Measurements from ENCODE around the gene CCSER1.
"Not testable (repeated sequence)": the region's sequence is repeated elsewhere in the genome, so short reads cannot be mapped to it uniquely, and the experiment has no call there.

CCSER1 gene

DNA sequence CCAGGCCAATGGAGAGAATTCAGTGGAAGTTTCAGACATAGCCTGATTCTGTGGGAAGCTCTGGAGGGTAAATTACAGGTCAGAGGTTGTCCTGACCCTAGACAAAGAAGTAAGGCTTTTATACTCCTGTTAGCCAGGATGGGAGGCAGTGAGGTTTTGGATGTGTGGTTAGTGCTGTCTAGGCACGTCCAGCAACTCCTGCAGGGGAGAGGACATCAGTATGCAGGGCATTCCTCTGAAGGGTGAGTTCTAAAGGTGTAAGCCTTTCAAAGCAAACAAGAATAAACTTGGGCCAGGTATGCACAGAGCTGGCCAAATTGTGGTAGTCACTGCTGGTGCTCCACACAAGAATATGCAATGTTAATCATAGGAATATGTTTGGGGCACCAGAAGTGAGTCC is 562.5 kb downstream of the CCSER1 start:
- no peak overlapping the region for H3K4me3 ChIP-seq (ENCODE audit: control insufficient read depth, low read depth, low read length)
- TF ChIP-seq, protein P1, sequence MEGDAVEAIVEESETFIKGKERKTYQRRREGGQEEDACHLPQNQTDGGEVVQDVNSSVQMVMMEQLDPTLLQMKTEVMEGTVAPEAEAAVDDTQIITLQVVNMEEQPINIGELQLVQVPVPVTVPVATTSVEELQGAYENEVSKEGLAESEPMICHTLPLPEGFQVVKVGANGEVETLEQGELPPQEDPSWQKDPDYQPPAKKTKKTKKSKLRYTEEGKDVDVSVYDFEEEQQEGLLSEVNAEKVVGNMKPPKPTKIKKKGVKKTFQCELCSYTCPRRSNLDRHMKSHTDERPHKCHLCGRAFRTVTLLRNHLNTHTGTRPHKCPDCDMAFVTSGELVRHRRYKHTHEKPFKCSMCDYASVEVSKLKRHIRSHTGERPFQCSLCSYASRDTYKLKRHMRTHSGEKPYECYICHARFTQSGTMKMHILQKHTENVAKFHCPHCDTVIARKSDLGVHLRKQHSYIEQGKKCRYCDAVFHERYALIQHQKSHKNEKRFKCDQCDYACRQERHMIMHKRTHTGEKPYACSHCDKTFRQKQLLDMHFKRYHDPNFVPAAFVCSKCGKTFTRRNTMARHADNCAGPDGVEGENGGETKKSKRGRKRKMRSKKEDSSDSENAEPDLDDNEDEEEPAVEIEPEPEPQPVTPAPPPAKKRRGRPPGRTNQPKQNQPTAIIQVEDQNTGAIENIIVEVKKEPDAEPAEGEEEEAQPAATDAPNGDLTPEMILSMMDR (IDR thresholded peaks at IDR 0.05; ENCODE audit: control insufficient read depth, insufficient read depth, low read depth, low read length, missing control alignments): no peak
- DNase-seq (ENCODE audit: low read depth): no peak

GRCh38 chr4:90695411-90695810 is 568.2 kb downstream of the CCSER1 start:
- no peak overlapping the region for H3K4me3 ChIP-seq (ENCODE audit: control insufficient read depth, low read depth, low read length)
- DNase-seq (ENCODE audit: low read depth): no peak
- TF ChIP-seq, protein P1 (IDR thresholded peaks at IDR 0.05; ENCODE audit: control insufficient read depth, insufficient read depth, low read depth, low read length, missing control alignments): no peak

GRCh38 chr4:90705501-90705900 is 578.3 kb downstream of the CCSER1 start:
- DNase-seq (ENCODE audit: low read depth); H3K4me3 ChIP-seq (ENCODE audit: control insufficient read depth, low read depth, low read length): not testable (repeated sequence)

DNA sequence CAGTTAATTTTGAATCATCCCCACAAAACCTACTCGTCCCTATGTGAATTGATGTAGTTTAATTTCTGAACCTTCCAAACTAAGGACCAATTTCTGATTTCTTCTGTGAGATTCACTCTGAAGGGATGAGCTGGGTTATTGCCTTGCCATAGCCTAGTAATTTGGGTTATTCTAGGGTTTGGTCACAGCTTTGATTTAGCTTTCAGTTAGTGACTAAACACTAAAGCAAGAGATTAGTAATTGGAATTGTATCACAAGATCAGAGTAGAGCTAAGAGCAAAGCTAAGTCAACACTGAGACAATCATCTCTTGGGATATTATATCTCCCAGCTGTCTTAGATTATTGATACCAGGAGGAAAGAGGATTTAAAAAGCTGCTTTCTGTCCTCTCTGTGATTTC is 588.0 kb downstream of the CCSER1 start:
- H3K4me3 ChIP-seq (ENCODE audit: control insufficient read depth, low read depth, low read length): no peak overlapping the region
- TF ChIP-seq, protein P1 (IDR thresholded peaks at IDR 0.05; ENCODE audit: control insufficient read depth, insufficient read depth, low read depth, low read length, missing control alignments): no peak
- DNase-seq (ENCODE audit: low read depth): no peak

DNA sequence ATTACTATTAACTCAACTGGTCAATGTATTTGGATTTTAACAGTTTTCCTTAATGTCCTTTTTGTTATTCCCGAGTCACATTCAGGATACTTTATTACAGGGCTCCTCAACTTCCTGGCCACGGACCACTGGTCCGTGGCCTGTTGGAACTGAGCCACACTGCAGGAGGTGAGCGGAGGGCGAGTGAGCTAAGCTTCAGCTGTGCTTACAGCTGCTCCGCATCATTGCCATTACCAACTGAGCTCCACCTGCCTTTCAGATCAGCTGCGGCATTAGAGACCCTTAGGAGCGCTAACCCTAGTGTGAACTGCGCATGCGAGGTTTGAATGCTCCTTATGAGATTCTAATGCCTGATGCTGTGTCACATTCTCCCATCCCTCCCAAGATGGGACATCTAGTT is 591.7 kb downstream of the CCSER1 start:
- TF ChIP-seq, protein P1 (IDR thresholded peaks at IDR 0.05; ENCODE audit: control insufficient read depth, insufficient read depth, low read depth, low read length, missing control alignments): no peak
- no peak overlapping the region for H3K4me3 ChIP-seq (ENCODE audit: control insufficient read depth, low read depth, low read length)
- DNase-seq (ENCODE audit: low read depth): no peak

- TF ChIP-seq, protein P1 (IDR thresholded peaks at IDR 0.05; ENCODE audit: control insufficient read depth, insufficient read depth, low read depth, low read length, missing control alignments): no peak
- DNase-seq (ENCODE audit: low read depth): no peak
- no peak overlapping the region for H3K4me3 ChIP-seq (ENCODE audit: control insufficient read depth, low read depth, low read length)
Observed at GRCh38 chr4:90727938-90728337, 600.7 kb downstream of the CCSER1 start.

GRCh38 chr4:90730752-90731151 is 603.6 kb downstream of the CCSER1 start:
- TF ChIP-seq, protein P1 (IDR thresholded peaks at IDR 0.05; ENCODE audit: control insufficient read depth, insufficient read depth, low read depth, low read length, missing control alignments): no peak
- no peak for DNase-seq (ENCODE audit: low read depth)
- H3K4me3 ChIP-seq (ENCODE audit: control insufficient read depth, low read depth, low read length): no peak overlapping the region
